IPS DF 4.7 (cell line): ENCODE results near the gene ZNF236.
"Not testable (repeated sequence)": the region's sequence is repeated elsewhere in the genome, so short reads cannot be mapped to it uniquely, and the experiment has no call there.

ENCODE experiments used
- DNase-seq: peaks from one replicate; pipeline ENCODE4 v3.0.0-alpha.2; 2013; ENCODE audit warnings: low spot score; ENCODE audit errors: extremely low read depth

ZNF236 gene

DNA sequence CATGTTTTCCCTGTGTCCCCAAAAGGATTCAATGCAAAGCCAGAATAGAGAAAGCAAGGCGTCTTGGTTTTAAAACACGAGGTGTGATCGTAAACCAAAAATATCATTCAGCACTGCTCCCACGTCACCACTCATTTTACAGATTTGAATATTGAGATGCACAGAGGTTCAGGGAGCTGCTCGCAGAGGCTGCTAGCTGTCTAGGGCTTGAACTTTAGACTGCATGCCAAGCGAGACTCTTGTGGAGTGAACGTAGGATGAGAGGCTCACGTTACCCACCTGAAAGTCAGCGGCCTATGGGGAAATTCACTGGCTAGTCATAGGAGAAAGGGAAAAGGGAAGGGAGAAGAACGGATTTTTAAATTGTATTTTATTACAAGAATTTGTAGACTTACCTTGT is 180.1 kb downstream of the ZNF236 start:
- DNase-seq: no peak

DNA sequence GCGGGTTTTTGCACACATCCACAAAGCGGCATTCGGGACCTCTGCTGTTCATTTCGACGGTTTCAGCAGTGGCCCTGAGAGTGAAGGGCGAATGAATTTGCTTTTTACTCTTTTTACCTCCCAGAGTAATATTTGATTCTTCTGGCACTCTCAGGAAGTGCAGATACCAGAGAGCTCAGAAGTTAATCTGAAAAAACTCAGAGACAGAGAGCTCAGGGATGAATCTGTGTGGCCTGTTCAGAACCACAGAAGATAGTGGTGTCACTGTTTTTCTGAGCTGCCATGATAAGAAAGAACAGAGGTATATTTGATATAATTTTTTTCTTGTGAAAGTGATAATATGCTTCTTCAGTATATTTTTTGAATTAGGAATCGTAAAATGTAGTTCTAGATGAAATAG is 181.0 kb downstream of the ZNF236 start:
- no peak for DNase-seq

DNA sequence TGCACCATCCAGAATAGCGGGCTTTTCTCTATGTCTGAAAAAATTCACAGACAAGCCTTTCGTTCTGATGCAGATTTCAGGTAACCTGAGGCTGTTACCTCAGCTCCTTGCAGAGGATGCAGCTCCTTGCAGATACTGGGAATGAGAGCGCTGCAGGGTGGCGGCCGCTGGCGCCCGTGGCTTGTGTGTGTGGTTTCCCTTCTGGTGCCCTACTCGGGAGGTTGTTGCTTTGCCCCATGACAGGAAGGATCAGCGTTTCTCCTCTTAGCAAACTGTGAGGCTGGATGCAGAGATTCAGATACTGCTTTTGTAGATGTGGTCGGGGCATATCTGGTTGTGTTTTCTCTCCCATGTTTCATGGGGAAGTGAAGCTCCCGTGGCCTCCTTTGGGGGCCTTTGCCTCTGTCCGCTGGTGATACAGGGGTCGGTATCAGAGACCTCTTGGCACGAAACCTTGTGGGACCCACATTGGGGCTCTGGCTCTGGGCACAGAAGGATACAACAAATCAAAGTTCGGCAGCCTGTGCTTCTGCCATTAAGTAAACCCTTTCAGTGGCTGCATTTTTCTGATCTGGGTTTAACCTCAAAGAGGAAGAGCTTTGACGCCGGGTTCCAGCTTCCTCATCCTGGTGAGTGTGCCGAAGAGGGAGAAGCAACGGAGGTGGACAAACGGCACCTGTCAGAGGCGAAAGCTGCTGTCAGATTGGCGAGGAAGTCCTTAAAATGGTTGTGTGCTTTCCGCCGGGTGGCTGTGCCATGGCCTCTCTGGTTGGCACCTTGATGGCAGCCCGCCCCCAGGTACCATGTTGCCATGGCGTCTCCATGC is 182.4 kb downstream of the ZNF236 start:
- DNase-seq: no peak

DNA sequence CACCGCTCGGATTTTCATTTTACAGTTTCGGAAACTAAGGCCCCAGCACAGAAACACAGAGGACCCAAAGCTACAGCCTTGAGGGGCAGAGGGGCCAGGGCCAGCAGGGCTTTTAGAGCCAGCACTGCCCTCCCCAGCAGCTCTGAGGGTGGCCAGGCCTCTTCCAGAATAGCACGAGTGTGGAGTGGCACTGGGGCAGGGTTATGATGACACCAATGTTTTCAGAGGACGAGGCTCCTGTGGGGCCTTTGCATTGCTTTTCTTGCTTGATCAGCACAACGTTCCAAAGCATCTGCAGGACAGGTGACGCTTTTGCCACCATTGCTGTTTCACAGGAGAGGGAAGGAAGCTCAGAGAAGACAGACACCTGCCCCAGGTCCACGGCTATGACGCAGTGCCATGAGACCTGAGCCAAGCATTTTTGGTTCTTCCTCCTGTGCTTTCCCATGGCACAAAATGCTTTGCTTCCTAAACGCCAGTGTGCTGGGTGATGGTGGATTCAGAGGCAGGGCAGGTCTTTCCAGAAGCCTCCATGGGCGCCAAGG is 183.4 kb downstream of the ZNF236 start:
- no peak for DNase-seq

DNA sequence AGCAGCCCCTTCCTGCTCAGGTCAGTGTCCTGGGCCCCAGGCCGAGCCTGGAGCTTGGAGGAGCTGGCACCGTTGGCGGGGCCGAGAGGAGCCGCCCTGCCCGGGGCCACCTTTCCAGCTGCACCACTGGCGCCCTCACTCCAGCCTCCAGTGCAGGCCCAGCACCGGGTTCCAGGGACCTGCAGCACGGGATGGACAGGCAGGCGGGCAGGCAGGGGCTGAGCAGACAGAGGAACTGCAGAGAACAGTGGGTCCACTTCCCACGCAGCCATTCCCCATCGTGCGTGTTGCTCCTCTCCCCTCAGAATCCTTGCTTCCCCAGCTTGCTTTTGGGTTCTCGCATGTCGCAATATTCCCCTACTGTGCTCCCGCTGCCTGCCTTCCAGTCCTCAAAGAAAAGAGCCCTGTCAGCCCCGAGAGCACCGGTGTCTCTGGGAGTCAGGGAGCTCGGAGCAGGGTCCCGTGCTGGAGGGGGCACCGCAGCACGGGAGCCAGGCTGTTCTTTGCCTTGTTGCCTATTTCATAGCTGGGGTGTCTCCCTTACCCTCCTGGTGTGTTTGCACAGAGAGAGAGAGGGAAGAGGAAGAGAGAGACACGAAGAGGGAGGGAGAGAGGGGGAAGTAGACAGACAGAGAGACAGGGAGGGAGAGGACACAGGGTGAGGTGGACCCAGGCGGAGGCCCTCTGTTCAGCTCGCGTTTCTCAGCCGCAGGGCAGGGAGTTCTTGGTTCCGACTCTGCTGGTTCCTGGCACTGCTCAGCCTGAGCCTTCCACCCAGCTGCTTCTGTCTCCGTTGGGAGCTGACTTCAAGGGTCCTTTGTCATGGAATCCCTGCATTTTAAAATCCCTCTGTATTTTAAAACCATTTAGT is 184.2 kb downstream of the ZNF236 start:
- DNase-seq: no peak

DNA sequence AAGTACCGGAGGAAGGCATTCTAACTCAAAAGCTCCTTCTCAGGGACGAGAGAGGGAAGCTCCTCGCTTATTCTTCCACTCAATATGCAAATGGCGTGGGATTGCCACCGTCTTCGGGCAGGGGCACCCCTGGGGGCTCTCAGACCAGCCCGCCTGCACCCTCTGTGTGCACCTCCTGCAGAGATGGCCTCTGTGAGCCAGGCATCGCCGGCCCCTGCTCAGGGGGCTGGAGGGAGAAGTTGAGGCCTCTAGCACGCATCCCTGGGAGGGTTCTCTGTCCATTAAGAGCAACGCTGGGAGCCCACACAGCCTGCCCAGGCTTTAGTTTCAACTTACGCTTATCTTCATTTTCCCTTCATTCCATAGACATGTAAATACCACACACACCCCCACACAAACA is 184.9 kb downstream of the ZNF236 start:
- no peak for DNase-seq

DNA sequence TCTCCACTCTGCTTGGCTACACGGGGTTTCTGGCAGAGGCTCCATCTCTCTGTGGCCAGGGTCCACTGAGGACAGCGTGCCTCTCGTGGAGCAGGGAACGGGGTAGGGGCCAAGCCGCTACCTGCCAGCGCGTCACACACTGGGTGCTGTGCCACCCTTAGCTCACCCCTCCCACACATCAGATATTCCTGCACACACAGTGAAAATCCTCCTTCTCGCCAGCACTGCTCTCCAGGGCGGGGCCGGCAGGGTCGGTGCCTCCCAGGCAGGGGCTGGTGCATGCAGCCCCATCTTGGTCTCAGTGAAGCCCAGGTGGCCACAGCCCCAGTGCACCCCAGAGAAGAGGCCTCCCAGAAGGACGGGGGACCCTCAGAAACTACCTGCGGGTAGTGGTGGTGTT is 185.6 kb downstream of the ZNF236 start:
- no peak for DNase-seq

DNA sequence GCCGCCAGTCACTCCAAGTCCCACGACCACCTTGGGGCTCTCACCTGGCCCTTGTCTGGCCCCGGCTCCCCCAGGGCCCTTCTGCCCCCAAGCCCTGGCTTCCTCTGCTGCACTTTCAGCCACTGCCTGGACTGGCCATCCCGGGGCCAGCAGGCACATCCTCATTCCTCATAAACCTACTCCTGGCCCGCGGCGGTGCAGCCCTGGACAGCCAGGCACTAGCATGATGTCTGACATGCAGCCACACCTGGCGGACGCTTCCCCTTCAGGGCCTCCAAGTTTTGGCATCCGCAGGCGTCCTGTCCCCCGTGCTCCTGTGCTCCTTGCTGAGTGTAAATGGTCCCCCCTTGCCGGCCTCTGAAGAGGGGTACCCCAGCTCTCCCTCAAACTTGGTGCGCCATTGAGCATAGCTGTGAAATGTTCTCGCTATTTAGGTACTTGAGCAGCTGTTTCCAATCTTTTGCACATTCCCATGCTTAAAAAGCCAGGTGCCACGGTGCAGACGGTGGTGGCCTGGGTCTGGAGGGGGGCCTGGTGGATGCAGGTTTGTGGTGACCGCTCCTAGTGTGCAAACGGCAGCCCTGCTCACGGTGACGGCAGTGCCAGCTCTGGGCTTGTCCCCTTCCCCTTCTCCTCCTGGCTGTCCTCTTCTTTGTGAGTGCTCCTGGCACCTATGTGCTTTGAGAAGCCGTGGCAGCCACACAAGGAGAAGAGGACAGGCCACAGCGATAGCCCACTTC is 186.4 kb downstream of the ZNF236 start:
- no peak for DNase-seq

DNA sequence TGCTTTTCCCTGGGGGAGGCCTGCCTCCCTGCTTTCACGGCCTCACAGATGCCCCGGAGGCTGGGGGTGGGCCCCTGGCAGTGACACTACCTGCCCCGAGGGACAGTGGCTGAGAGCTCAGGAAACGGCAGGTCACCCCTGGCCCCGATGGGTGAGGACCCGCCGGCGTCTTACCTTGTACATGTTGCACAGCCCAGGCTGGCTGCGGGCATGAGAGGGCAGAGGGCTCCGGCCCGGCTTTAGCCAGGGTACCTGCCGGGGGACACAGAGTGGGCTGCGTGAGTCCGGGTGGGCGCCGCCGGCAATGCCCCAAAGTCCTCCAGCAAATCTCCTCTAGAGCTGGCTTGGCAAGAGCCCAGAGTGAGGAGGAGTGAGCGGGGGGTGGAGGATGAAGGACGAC is 187.3 kb downstream of the ZNF236 start:
- DNase-seq: no peak

DNA sequence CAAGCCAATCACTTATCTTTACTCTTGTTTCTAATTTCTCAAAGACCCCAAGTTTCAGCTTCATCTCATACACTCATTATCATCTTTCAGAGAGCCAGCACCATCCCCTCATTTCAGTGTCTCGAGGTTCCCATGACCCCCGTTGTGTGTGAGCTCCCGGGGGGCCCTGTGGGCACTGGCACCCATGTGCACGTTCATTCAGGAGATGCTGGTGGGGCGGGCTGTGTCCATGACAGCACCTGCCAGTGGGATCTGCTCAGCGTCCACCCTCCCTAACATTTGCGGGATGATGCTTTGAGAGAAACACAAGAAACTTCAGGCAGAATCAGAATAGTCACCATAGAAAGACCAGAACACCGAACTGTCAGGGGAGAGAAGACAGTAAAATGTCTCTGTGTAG is 189.8 kb downstream of the ZNF236 start:
- DNase-seq: no peak

DNA sequence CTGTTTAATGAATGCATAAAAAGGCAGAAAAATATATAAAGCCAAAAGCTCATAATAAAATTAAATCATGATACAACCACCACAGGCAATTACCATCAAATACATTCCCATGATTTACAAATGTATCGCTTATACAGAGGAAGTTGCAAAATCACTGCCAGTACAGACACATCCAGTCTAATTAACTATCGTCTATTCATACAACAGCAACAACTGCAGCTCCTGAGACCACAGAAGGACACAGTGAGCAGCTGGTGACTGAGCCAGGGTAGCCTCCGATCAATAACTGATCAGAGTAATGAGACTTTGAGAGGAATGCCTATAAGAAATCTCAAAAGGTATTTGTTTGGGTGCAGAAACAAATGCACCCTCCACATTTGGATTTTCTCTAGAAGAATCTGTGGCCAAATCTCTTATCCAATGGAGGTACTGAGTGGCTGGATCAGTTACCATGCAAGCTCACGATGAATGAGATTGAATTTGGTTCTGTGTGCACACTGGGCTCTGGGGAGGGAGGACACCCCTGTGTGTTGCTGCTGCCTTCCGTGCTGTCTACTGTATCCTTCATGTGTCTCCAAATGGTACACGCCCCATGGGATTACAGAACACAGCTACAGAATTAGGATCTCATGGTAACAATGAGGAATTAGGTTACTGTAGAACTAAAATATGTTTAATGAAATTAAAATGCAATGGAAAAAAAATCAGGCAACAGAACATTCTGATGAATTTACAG is 190.6 kb downstream of the ZNF236 start:
- DNase-seq: no peak

DNA sequence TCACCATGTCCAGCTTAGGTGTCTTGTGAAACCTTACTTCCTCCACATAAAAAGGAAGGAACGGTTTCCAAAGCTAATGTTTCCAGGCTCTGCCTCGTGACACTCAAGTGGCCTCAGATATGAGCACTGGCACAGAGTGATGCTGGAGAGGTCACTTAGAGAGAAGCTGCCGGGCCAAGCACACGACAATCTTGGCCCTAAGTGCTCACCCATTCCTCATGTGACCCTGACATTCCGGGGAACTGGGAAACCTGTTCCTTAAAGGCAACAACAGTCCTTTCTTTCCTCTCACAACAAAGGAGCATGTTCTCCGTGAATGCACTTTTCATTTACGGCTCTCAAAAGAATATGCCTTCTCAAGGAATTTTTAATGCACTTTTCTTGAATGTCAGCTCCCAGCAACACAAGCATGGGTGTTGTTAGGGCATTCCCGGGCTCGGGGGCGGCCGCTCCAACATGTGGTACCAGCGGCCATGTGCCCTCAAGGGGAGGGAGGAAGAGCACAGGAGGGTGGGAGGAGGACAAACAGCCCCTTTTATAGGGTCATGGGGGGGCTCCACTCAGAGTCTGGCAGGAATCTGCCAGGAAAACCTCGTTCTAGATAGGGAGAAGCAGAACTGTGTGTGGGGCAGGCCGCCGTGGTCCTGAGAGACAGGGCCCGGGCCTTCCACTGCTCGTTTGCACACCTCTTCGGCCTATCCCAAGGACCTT is 191.6 kb downstream of the ZNF236 start:
- DNase-seq: no peak

DNA sequence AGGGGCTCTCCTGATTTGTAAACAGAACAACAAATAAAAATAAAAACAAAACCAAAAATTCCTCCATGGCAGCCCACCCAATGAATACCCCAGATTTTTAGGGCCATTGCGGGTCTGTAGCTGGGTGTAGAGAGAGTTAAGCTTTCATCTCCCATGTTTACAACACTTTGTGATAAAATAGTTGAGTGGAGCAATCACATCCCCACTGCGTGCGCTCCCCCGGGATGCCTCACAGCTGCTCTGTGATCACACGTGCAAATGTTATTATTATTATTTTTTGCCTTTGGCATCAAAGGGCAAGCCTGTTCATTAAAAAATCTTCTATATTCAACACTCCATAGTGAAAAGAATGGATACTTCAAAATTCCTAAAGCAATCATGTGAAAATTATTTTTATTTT is 192.2 kb downstream of the ZNF236 start:
- no peak for DNase-seq

DNA sequence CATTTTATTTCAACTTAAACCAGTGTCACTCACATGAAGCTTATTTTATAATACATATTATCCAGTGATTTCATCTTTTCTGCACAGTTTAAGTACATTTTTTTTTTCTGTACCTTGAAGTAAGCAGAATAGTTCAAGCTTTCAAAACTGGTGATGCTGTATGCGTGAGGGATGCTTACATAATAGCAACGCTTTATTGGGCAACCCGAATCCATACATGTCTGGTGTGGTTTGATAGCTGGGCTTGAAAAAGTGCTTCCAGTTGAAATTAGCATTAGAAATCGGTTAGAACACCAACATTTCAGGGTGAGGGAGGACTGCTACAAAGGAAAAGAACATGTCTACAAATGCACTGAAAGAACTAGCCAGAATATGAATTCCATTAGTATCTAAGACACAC is 192.8 kb downstream of the ZNF236 start:
- no peak for DNase-seq

DNA sequence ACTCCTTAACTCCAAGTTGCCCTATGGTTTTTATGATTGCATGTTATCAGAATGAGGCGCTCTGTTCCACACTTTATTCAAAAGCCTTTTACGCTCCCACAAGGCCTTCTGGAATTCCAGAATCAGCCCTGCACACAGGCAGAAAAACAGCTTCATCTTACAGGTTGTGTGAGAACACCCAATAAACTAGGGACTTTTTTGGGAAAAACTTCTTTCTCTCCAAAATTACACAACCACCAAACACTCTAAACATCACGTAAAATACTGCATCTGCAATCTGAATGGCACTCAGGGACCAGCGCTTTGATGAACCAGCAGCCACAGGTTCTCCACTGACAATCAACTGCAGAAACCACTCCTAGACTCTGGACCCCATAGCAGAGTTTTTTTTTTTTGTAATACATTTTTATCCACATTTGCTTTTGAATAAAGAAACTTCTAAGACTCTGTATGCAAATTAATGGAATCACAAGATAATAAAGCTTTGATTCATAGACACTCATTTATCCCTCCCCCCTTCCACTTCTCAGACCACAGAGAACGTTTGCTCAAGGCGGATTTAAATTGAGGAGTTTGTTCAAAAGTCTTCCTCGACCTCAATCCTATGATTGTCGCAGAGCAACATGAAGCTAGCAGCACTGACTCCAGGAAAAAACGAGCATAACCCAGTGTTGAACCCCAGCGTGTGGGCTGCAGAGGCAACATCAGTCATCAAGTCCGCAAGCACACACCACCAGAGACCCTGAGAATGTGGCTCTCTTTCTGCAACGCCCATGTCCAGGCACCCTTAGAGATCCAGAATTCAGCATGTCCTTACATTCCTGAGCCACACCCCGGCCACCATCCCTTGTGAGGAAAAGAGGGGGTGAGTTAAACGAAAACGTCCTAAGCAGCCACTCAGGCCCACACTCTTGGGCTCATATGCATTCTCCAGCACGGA is 193.7 kb downstream of the ZNF236 start:
- DNase-seq: no peak

DNA sequence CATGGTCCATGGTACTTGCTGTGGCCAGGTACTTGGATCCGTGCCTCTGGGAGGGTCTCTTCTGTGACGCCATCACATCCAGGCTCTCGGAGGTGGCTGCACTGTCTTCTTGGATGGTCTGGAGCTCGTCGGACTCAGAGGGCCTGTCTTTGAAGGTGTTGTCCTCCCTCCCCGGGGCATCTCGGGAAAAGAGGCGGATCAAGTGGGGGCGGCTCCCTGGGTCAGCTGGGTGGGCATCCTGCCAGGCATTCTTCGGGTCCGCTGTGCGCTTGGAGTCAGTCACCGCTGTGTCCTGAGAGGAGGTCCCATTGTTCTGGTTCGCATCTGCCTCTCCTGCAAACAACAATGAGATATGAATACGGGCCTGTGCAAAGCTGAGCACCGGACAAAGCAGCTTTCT is 194.6 kb downstream of the ZNF236 start:
- no peak for DNase-seq

DNA sequence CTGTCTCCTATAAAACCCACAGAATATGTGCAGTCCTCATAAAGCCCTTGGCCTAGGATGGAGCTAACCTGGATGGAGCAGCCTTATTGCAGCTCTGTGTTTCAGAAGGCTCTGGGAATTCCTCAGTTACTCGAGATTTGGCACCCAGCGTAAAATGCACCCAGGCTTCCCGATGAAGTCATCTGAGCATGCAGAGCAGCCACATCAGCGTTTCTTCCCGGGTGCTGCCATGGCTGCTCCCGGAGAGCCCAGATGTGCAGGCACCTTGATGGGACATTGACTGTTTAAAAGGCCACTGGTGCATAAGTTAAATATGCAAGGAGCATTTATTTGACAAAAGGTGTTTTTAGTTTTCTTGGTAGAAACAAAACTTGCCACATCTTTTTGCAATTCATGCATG is 195.0 kb downstream of the ZNF236 start:
- no peak for DNase-seq

DNA sequence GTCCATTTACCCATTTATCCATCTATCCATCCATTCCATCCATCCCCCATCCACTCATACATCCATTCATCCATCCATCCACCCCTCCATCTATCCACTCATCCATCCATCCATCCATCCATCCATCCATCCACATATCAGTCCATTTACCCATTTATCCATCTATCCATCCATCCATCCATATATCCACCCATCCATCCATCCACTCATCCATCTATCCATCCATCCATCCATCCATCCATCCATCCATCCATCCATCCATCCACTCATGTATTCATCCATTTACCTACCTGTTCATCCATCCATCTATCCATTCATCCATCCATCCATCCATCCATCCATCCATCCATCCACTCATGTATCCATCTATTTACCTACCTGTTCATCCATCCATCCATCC is 196.3 kb downstream of the ZNF236 start:
- DNase-seq: not testable (repeated sequence)

DNA sequence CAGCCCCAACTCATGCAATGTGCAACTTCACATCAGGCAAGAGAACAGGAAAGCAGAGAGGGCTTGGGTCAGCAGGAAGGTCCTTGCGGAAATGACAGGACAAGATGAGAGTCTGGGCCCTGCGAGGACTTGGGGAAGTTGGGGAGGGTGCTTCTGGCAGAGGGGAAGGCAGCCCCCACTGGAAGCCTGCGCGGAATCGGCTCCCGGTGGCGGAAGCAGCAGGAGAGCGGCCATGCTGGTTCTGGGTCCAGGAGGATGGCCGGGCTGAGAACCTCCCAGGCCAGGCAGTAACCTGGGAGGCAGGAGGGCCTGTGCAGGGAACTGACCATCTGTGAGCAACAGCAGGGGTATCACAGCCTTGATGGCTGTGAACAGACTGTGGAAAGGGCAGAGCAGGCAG is 197.3 kb downstream of the ZNF236 start:
- DNase-seq: no peak
